NCI-H1930 (cell line): ENCODE results near the gene TNFRSF25.
"Not testable (repeated sequence)": the region's sequence is repeated elsewhere in the genome, so short reads cannot be mapped to it uniquely, and the experiment has no call there.

Experiments
- DNase-seq, 2 experiments: peaks; one replicate each; lab custom pipeline; 2025; lab: John Stamatoyannopoulos, UW

Gene TNFRSF25

GRCh38 chr1:6431645-6432579, 34.1 kb downstream of the TNFRSF25 start:
- not testable (repeated sequence) for DNase-seq

- DNase-seq, result not testable (repeated sequence)
These were observed 36.1 kb downstream of the TNFRSF25 start for GRCh38 chr1:6429660-6430411.

- DNase-seq, result not testable (repeated sequence)
These were observed 37.5 kb downstream of the TNFRSF25 start for GRCh38 chr1:6428453-6428852.

- no peak for DNase-seq
These were observed 38.3 kb downstream of the TNFRSF25 start for GRCh38 chr1:6427441-6428390.

- no peak for DNase-seq
These were observed 39.0 kb downstream of the TNFRSF25 start for GRCh38 chr1:6426972-6427350.

- DNase-seq, result no peak
These were observed 39.5 kb downstream of the TNFRSF25 start for GRCh38 chr1:6426277-6426971.

- DNase-seq, result no peak
These were observed 40.3 kb downstream of the TNFRSF25 start for GRCh38 chr1:6425658-6426057.

GRCh38 chr1:6424619-6425593, 41.1 kb downstream of the TNFRSF25 start, which contains the start of gene ESPN:
TSS of gene ESPN (plus strand) at chr1:6424776. CDS start at chr1:6424956, 180 bp downstream.
- DNase-seq, result no peak

GRCh38 chr1:6424000-6424565, 41.9 kb downstream of the TNFRSF25 start:
- no peak for DNase-seq

- peak; percentile 31 to 48 for DNase-seq
These were observed 42.5 kb downstream of the TNFRSF25 start for GRCh38 chr1:6423321-6423999.

GRCh38 chr1:6421266-6421665, 44.7 kb downstream of the TNFRSF25 start:
- no peak for DNase-seq

- no peak for DNase-seq
These were observed 45.4 kb downstream of the TNFRSF25 start for GRCh38 chr1:6420454-6421042.

- no peak for DNase-seq
These were observed 46.0 kb downstream of the TNFRSF25 start, which contains the start of gene HES2 for GRCh38 chr1:6419804-6420453. TSS of gene HES2 (minus strand) at chr1:6419919. CDS start at chr1:6419820, 99 bp downstream.

- no peak for DNase-seq
These were observed 46.6 kb downstream of the TNFRSF25 start for GRCh38 chr1:6419397-6419803.

- no peak for DNase-seq
These were observed 47.1 kb downstream of the TNFRSF25 start for GRCh38 chr1:6418668-6419396.

GRCh38 chr1:6417961-6418667, 47.9 kb downstream of the TNFRSF25 start:
- DNase-seq, result no peak

GRCh38 chr1:6416906-6417305, 49.1 kb downstream of the TNFRSF25 start:
- no peak for DNase-seq
